ENCODE measurements around the gene PDPK1.
"Not testable (repeated sequence)": the region's sequence is repeated elsewhere in the genome, so short reads cannot be mapped to it uniquely, and the experiment has no call there.

The PDPK1 gene

GRCh38 chr16:2609827-2610470, 72.1 kb downstream of the PDPK1 start:
- H3K27ac ChIP-seq = no peak overlapping the region
- no peak for TF ChIP-seq CTCF (conservative IDR thresholded peaks at IDR 0.05)

DNA sequence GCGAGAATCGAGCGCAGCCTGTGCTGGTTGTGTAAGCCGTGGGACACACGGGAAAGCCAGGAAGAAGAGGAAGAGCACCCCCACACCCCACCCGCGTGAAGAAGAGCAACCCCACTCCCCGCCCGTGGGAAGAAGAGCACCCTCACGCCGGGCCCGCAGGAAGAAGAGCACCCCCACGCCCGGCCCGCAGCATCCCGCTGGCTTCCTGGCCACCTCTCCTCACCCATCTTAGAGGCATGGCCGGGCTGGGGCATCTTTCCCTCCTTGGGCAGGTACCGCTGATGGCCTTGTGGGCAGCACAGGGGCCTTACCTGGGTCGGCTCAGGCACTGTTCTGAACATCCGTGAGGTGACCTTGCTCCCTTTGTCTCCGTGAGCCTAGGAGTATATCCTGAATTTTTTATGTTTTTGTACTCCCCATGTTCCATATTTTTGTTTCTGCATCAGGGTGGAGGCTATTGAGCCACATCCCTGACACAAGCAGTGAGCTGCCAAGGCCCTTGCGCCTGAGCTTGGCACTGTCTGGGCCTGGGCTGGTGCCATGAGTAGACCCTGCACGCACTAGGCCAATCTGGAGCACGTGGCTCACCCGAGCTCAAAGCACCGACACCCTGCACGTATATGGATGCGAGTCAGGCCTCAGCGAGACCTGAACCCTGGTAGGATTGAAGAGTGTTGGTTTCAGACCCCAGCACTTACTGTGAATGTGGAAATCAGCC, 73.1 kb downstream of the PDPK1 start:
- H3K27ac ChIP-seq = no peak overlapping the region
- no peak for TF ChIP-seq CTCF (conservative IDR thresholded peaks at IDR 0.05)

DNA sequence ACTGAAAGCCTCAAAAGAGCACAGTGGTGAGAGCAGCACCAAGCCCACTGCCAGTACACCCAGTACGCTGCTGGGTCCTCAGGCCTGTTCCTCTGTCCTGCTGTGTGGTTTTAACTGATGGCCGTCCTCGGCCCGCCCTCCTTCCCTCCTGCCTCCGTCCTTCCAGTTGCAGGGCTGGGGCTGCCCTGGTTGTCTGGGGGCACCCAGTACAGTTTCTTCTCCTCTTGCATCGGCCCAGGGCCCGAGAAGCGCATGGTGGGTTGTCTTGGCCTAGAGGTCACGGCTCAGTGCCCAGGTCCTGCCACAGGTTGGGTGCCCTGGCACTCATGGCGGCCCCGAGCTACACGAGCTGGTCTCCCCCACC, 73.7 kb downstream of the PDPK1 start:
- H3K27ac ChIP-seq = no peak overlapping the region
- TF ChIP-seq CTCF (conservative IDR thresholded peaks at IDR 0.05) = no peak

GRCh38 chr16:2611877-2612276, 74.1 kb downstream of the PDPK1 start:
- H3K27ac ChIP-seq = not testable (repeated sequence)

- H3K27ac ChIP-seq = not testable (repeated sequence)
These were observed 75.4 kb downstream of the PDPK1 start for GRCh38 chr16:2613251-2613650.

GRCh38 chr16:2614761-2615191, 77.0 kb downstream of the PDPK1 start:
- no peak for TF ChIP-seq CTCF (conservative IDR thresholded peaks at IDR 0.05)

DNA sequence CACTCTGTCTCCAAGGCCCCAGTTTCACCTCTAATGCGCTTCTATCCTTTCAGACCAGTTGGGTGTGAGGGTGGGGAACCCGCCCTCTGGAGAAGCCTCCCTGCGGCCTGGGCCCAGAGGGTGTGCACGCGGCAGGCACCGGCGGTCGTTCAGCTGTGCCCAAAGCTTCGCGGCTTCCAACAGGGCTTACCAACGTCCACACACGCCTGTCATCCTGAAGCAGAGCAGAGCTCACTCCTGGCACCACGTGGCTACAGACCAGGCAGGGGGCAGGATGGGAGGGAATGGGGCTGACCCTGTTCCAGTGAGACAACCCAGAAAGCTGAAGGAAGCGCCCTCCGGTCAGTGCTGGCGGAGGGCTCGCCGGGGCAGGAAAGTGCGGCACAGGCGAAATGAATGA, 81.1 kb downstream of the PDPK1 start:
- H3K27ac ChIP-seq = not testable (repeated sequence)

More at GRCh38 chr16:2614761-2615191, 77.0 kb downstream of the PDPK1 start:
- no peak overlapping the region for H3K27ac ChIP-seq

- not testable (repeated sequence) for H3K27ac ChIP-seq
These were observed 81.8 kb downstream of the PDPK1 start for GRCh38 chr16:2619628-2620027.

DNA sequence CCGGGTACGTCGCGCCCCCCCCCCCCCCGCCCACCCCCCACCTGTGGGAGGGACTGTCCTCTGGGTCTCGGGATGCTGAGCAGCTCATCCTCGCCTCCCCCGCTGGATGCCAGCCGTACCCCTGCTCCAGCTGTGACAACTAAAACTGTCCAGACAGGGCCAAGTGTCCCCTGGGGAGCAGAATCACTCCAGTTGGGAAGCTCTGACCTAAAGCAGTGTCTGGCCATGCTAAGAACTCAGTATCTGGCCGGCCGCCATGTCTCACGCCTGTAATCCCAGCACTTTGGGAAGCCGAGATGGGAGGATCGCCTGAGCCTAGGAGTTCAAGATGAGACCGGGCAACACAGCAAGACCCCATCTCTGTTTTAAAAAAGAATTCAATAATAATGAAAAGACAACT, 83.0 kb downstream of the PDPK1 start:
- H3K27ac ChIP-seq = not testable (repeated sequence)

DNA sequence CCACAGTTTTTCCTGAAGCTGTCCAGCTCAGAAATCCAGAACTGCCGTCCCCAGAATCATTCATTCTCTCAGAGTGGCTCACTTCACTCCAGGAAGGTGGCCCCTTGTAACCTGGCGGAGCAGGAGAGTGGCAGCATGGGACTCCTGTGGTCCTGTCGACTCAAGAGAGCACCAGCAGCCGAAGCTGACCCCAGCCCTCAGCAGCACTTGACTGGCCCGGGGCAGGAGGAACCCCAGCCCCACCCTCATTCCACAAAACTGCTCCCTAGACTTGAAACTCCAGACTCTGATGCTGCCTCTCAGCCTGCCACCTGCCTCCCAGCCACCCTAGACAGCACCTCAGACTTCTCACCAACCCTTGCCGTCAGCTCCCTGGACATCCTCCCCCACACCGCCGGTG, 83.6 kb downstream of the PDPK1 start:
- not testable (repeated sequence) for H3K27ac ChIP-seq

- H3K27ac ChIP-seq = not testable (repeated sequence)
These were observed 89.3 kb downstream of the PDPK1 start for GRCh38 chr16:2627075-2627474.

DNA sequence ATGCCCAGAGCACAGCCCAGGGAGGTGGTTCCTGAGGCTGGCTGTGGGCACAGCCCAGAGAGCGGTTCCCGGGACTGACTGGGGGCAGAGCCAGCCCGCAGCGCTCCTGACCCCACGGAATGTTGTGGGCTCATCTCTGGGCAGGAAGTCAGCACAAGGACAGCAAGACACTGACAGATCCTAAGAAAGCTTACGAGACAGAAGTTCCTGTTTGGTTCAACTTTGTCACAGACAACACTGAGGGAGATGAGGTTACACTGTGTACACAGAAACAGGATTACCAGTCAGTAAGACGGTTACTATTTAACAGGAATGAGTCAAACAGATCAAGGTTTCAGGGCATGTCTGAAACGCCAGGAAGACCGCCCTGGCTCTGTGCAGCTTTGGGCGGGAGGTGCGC, 93.4 kb downstream of the PDPK1 start:
- H3K27ac ChIP-seq = not testable (repeated sequence)

DNA sequence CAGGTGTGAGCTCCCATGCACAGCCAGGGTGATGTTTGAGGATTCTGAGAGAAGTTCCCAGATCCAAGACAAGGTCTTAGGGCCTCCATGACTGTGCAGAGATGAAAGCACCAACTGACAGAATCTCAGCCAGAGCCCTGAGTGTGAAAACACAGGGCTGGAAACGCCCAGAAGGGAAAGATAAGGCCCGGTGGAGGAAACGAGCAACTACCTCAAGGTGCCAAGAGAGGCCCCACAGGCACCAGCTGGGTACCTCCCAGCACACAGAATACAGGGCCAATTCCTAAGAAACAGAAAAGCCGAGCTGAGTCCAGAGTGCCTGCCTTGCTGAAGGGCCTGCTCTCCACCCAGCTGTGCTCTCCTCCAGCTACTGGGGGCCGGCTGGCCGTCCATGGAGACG, 94.5 kb downstream of the PDPK1 start:
- H3K27ac ChIP-seq = not testable (repeated sequence)

- not testable (repeated sequence) for H3K27ac ChIP-seq
These were observed 101.4 kb downstream of the PDPK1 start for GRCh38 chr16:2639071-2639721.

DNA sequence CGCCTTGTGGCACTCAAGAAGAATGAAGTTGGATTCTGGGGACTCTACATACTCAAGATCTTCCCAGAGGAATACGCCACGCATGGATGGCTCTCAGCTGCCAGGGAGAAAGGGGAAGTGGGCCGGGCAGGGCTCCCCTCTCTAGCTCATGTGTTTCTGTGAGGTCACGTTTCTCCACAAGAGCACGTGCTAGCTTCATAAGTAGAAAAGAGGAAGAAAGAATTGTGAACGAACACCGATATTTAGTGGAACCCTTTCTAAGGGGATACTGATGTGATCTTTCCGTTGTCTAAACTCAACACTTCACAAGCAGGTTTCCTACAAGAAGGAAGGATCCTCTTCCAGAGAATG, 101.9 kb downstream of the PDPK1 start:
- not testable (repeated sequence) for H3K27ac ChIP-seq

DNA sequence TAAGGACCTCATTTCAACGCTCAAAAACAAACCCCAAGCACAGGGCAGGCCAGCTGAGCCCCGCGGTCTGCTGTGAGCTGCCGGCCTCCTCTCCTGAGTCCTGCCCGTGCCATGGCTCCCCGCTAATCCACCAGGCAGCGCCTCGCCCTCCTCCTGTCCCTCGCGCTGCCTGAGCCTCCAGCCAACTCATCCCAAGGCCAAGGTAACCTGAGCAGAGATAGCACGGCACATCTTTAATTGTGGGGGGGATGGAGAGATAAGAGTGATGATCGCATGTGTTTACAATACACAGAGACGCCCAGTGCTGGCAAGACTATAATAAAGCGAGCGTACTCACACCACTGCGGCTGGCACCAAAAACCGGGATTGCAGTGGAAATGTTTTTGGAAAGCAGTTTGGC, 104.7 kb downstream of the PDPK1 start:
- H3K27ac ChIP-seq = not testable (repeated sequence)
